Measurements from ENCODE around the gene FAM171A2.
"Not testable (repeated sequence)": the region's sequence is repeated elsewhere in the genome, so short reads cannot be mapped to it uniquely, and the experiment has no call there.

FAM171A2 gene

GRCh38 chr17:44383861-44384260 lies 20.2 kb upstream of the FAM171A2 start:
- no peak for DNase-seq (ENCODE audit: low spot score)

- no peak for DNase-seq (ENCODE audit: low spot score)
Measured at GRCh38 chr17:44383363-44383762, 19.7 kb upstream of the FAM171A2 start.

- no peak for DNase-seq (ENCODE audit: low spot score)
Measured at GRCh38 chr17:44382917-44383316, 19.3 kb upstream of the FAM171A2 start.

- DNase-seq (ENCODE audit: low spot score) = no peak
Measured at GRCh38 chr17:44381810-44382305, 18.2 kb upstream of the FAM171A2 start.

- no peak for DNase-seq (ENCODE audit: low spot score)
Measured at GRCh38 chr17:44380767-44381166, 17.1 kb upstream of the FAM171A2 start.

- DNase-seq (ENCODE audit: low spot score) = no peak
Measured at GRCh38 chr17:44379887-44380286, 16.2 kb upstream of the FAM171A2 start.

- DNase-seq (ENCODE audit: low spot score) = no peak
Measured at GRCh38 chr17:44378171-44378705, 14.6 kb upstream of the FAM171A2 start.

GRCh38 chr17:44376779-44377178 lies 13.1 kb upstream of the FAM171A2 start:
- DNase-seq (ENCODE audit: low spot score) = no peak

- no peak for DNase-seq (ENCODE audit: low spot score)
Measured at GRCh38 chr17:44376124-44376523, 12.5 kb upstream of the FAM171A2 start.

- DNase-seq (ENCODE audit: low spot score) = no peak
Measured at GRCh38 chr17:44375196-44376017, 11.8 kb upstream of the FAM171A2 start.

GRCh38 chr17:44374306-44375195 lies 10.9 kb upstream of the FAM171A2 start:
- no peak for DNase-seq (ENCODE audit: low spot score)

GRCh38 chr17:44372036-44372435 lies 8.4 kb upstream of the FAM171A2 start:
- DNase-seq (ENCODE audit: low spot score) = no peak

- not testable (repeated sequence) for DNase-seq (ENCODE audit: low spot score)
Measured at GRCh38 chr17:44369414-44370023, 5.9 kb upstream of the FAM171A2 start.

GRCh38 chr17:44368391-44369243 lies 5.0 kb upstream of the FAM171A2 start:
- not testable (repeated sequence) for DNase-seq (ENCODE audit: low spot score)

GRCh38 chr17:44367231-44367979 lies 3.8 kb upstream of the FAM171A2 start:
- DNase-seq (ENCODE audit: low spot score) = no peak

GRCh38 chr17:44365051-44365450 lies 1.4 kb upstream of the FAM171A2 start:
- DNase-seq (ENCODE audit: low spot score) = not testable (repeated sequence)

- no peak for DNase-seq (ENCODE audit: low spot score)
Measured at GRCh38 chr17:44362949-44363612, 572 bp downstream of the FAM171A2 start.

GRCh38 chr17:44362459-44362948 lies 1.1 kb downstream of the FAM171A2 start:
- DNase-seq (ENCODE audit: low spot score) = no peak

All from left forelimb (tissue), 1 donor.